GM18951 (cell line): ENCODE results near the gene PLXNA4.

Experiments used
- POLR2A ChIP-seq: IDR thresholded peaks from 4 replicates; pipeline ENCODE4 v1.6.1; 2011; ENCODE audit warnings: mild to moderate bottlenecking; ENCODE audit not compliant: insufficient read length, insufficient read depth; ENCODE audit errors: extremely low read depth
- in situ Hi-C: fragments of 300-500 bp; cut with MboI; formaldehyde crosslinking; loops from one replicate; pipeline ENCODE4 v1.12.0; 2022; ENCODE audit warnings: low sequenced_read_pairs, mixed read lengths, inconsistent platforms; ENCODE audit not compliant: unreplicated experiment

Gene PLXNA4

DNA sequence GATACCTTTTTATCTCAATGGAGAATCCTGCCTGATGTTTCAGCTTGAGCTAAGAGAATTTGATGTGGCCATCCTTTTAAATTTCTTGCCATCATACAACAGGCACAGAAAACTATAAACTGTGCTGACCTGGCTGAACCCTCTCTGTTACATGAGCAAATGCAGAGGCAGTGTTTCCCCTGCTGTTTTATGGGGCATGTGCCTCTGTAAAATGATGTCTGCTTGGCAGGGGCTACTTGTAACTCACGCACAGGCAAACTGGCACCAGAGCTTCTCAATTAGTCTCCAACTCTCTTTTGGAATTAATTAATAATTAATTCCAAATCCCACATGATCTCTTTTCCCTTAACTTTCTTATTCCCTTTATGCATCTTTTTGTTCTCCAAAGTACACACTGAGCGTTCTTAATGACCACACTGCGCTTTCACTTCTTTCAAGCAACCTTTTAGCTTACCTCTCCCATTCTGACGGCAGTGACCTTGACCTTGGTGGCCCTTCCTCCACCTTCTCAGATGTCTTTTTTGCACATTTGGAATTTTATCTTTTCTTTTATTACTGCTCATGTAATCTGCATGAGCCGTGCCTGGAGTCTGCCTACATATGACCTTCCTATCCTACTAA is 334.0 kb downstream of the PLXNA4 start:
- in situ Hi-C loops = no loop called here
- TF ChIP-seq POLR2A = no peak

GRCh38 chr7:132240821-132241422 is 335.3 kb downstream of the PLXNA4 start:
- in situ Hi-C loops = no loop called here
- TF ChIP-seq POLR2A = no peak

- no peak for TF ChIP-seq POLR2A
- in situ Hi-C loops = no loop called here
Measured at GRCh38 chr7:132240262-132240661, 336.0 kb downstream of the PLXNA4 start.

- TF ChIP-seq POLR2A = no peak
- in situ Hi-C loops = no loop called here
Measured at GRCh38 chr7:132239422-132239994, 336.8 kb downstream of the PLXNA4 start.

- TF ChIP-seq POLR2A = no peak
- in situ Hi-C loops = no loop called here
Measured at GRCh38 chr7:132234711-132235110, 341.6 kb downstream of the PLXNA4 start.

- TF ChIP-seq POLR2A = no peak
- in situ Hi-C loops = no loop called here
Measured at GRCh38 chr7:132232406-132232805, 343.9 kb downstream of the PLXNA4 start.

DNA sequence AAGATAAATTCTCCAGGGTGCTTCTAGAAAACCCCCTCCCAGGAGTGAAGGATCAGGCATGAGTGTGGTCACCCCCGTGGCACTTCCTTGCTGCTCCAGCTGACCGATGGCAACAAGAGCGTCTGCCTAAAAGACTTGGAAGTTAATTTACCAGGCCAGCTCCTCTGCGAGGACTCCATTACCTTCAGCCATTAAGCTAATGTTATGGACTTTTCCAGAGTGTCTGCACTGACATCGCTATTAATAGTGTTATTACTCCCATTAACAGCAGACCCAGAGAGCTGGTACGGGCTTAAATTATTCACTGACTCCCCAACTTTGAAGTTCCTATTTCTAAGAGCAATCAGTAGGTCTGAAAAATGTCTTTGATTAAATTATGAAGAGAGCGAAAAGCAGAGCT is 345.8 kb downstream of the PLXNA4 start:
- in situ Hi-C loops = no loop called here
- TF ChIP-seq POLR2A = no peak

GRCh38 chr7:132228240-132228639 is 348.0 kb downstream of the PLXNA4 start:
- no peak for TF ChIP-seq POLR2A
- in situ Hi-C loops = no loop called here

- in situ Hi-C loops = no loop called here
- no peak for TF ChIP-seq POLR2A
Measured at GRCh38 chr7:132226957-132227290, 349.3 kb downstream of the PLXNA4 start.

GRCh38 chr7:132226046-132226956 is 350.0 kb downstream of the PLXNA4 start:
- no peak for TF ChIP-seq POLR2A
- in situ Hi-C loops = no loop called here

- in situ Hi-C loops = no loop called here
- no peak for TF ChIP-seq POLR2A
Measured at GRCh38 chr7:132225216-132226030, 350.8 kb downstream of the PLXNA4 start.

GRCh38 chr7:132221356-132221755 is 354.9 kb downstream of the PLXNA4 start:
- in situ Hi-C loops = no loop called here
- no peak for TF ChIP-seq POLR2A

DNA sequence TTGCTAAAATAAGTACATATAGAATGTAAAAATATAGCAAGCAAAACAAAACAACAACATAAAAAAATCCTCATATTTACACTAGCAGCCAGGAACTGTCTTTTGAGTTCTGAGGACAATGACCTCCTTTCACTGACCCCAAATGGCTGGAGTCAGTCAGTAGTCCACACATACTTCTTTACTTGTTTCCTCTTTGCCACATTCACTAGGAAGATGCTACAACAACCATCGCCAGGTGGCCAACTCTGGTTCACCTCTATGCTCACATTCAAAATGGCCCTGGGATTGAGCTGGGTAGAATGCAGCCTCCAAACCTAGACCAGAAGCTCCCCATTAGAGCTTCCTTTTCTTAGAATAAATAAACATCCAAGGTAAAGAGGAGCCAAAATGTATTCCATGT is 356.2 kb downstream of the PLXNA4 start:
- TF ChIP-seq POLR2A = no peak

More for the DNA sequence above, 356.2 kb downstream of the PLXNA4 start:
- in situ Hi-C loops = no loop called here
